NOMO-1 (cell line): ENCODE results near the gene MMD.
"Not testable (repeated sequence)": the region's sequence is repeated elsewhere in the genome, so short reads cannot be mapped to it uniquely, and the experiment has no call there.

ENCODE experiments used
- DNase-seq, 2 experiments: peaks; one replicate each; lab custom pipeline; 2025; ENCODE audit not compliant: unreplicated experiment in 2 of 2; lab: John Stamatoyannopoulos, UW

The MMD gene, protein sequence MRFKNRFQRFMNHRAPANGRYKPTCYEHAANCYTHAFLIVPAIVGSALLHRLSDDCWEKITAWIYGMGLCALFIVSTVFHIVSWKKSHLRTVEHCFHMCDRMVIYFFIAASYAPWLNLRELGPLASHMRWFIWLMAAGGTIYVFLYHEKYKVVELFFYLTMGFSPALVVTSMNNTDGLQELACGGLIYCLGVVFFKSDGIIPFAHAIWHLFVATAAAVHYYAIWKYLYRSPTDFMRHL

GRCh38 chr17:55421179-55421934 is at the start of gene MMD:
Gene MMD (minus strand): TSS chr17:55421835. CDS start chr17:55421695, 140 bp downstream.
- DNase-seq = peak in 1 of 2 experiments; percentile 47

DNA sequence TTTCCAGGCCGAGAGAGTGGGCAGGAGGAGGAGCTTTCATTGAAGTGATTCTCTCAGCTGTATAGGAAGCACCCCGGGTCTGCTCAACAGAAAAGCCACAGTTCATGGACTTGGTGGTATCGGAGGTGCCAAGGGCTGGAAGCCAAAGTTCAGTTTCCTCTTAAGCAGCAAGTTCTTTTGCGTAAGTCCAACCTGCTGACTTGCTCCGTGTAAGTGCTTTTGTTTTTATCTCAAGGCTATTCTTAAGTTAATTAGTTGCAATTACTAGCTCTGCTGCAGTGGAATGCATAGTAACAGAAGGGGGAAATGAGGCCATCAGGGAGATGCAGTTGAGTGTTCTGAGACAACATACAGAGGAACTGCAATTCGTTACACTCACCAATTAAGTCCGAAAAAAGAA is 45.0 kb upstream of the MMD start:
- no peak for DNase-seq

DNA sequence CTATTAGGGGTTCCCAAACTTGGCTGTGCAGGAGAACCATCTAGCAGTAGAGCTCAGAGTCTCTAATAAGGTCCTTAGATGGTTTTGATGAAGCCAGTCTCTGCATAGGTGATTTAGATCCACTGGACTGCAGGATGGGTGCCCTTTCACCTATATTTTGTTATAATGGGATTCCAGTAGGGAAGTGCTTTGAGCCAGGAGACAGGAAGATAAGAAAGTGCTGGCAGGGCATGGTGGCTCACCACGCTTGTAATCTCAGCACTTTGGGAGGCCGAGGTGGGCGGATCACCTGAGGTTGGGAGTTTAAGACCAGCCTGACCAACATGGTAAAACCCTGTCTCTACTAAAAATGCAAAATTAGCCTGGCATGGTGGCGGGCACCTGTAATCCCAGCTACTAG is 44.1 kb upstream of the MMD start:
- not testable (repeated sequence) for DNase-seq

DNA sequence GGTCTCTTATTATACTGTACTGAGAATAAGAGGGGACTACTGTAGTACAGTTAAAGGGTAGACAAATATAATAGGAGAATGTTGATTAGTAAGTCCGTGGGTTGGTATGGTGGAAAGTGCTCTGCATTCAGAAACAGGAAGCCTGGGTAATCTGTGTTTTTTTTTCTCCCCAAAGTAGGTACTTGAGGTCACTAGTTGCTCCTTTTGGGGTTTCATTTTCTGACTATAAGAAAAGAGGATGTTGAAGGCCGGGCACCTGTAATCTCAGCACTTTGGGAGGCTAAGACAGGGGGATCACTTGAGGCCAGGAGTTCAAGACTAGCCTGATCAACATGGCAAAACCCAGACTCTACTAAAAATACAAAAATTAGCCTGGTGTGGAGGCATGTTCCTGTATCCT is 42.0 kb upstream of the MMD start:
- DNase-seq = peak; percentile 1 to 24

DNA sequence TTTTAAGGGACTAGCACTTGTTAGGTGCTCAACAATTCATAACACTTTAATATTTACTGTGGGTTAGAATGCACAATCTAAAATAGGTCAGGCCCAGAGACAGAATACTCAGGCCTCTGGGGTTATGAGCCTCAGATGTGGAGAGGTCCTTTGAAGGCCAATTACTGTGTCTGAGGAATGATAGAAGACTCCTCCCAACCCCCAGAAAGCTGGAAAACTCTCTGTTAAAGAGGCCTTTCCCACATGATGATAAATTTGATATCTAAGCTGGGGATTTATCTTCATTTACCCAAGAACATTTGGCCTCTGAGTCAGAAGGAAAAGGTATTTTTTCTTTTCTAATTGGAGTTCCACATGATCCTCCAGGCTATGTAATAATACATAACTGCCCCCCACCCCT is 41.1 kb upstream of the MMD start:
- DNase-seq = no peak

- no peak for DNase-seq
Observed at GRCh38 chr17:55462234-55462633, 40.6 kb upstream of the MMD start.

- no peak for DNase-seq
Observed at GRCh38 chr17:55458978-55459377, 37.3 kb upstream of the MMD start.

DNA sequence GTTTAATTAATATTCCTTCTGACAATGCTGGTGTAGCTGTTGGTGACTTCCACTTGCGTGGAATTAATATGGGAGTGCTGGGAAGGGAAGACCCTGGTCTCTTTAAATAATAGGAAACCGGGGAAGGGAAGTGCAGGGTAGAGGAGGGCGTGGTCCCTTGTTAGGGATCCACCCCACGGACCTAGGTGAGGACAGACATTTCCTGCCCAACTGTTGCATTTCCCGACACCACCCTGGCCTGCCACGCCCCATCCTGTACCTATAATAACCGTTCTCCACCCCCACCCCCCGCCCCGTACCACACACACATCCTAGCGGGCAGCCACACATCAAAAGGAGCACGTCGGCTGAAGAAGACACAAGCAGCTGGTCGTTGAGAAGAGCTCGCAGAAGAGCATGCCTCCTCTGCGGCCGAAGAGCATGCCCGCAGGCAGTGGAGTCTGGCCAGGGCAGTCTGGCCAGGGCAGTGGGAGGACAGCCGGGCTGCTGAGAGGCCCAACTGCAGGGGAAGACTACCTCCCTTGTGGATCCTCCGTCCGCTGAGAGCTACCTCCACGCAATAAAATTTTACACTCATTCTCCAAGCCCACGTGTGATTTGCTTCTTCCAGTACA is 36.8 kb upstream of the MMD start:
- no peak for DNase-seq

DNA sequence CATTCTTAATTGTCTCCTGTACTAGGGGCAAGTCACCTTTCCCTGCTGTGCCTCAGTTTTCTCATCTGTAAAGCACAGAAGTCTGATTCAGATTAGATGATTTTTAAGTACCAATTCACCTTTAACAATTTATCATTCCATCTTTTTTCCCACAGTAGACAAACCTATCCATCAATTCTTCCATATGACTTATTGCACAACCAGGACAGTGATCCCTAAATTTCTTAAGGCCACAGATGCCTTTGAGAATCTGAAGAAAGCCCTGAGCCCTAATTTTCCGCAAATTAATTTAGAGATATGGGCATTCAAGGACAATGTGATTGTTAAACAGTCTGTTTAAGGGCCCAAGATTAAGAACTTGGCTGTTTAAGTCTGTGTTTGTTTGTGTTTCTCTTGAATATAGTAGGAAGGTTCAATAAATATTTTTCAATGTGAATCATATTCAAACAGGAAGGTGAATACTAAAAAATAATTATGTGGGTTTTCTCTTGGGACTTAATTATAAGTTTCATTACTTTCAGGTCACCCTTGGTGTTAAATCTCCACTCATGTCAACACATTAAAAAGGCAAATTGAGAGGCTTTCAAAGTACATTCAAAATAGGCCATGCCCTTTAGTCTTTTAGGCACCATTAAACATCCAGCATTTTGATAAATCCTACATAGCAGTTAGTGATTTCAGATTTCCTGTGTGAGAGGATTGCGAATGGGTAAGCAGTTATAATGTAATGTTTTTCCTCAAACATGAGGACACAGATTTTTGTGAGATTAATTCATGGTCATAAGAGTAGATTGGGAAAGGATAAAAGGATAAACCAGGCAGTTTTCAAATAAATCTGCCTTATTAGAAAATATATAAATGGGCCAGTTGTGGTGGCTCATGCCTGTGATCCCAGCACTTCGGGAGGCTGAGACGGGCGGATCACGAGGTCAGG is 34.9 kb upstream of the MMD start:
- no peak for DNase-seq

DNA sequence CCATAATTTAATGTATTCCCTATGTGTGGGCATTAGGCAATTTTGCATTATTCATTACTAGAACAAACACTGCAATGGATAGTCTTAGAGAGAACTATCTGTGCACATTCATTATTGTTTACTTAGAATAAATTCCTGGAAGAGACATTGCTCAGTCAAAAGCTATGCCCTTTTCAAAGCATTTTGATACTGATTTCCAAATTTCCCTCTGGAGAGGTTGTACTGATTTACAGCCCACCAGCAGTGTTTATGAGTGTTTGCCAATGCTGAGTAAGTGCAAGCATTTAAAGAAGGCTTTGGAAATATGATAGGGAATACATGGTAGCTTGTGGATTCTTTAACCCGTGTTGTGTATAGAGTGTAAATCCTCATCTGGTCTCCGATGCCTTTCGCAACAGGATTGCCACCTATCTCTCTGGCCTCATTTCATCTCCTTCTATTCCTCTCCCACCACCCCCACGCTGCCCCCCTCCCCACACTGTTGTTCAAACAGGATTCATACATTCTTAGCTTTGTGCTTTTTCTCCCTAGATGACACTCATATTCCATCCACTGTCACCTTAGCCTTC is 33.4 kb upstream of the MMD start:
- no peak for DNase-seq

- no peak for DNase-seq
Observed at GRCh38 chr17:55453839-55454557, 32.4 kb upstream of the MMD start.

GRCh38 chr17:55452139-55452790 is 30.6 kb upstream of the MMD start:
- DNase-seq = no peak

DNA sequence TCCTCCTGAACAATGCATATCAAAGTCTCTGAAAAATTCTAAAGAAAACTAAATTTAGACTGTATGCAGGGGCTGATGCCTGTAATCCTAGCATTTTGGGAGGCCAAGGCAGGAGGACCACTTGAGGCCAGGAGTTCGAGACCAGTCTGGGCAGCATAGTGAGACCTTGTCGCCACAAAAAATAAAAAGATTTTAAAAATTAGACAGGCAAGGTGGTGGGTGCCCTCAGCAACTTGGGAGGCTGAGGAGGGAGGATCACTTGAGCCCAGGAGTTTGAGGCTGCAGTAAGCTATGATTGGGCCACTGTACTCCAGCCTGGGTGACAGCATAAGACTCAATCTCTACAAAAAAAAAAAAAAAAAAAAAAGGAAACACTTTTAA is 30.1 kb upstream of the MMD start:
- no peak for DNase-seq

- DNase-seq = no peak
Observed at GRCh38 chr17:55451203-55451641, 29.6 kb upstream of the MMD start.

- no peak for DNase-seq
Observed at GRCh38 chr17:55450232-55450825, 28.7 kb upstream of the MMD start.

DNA sequence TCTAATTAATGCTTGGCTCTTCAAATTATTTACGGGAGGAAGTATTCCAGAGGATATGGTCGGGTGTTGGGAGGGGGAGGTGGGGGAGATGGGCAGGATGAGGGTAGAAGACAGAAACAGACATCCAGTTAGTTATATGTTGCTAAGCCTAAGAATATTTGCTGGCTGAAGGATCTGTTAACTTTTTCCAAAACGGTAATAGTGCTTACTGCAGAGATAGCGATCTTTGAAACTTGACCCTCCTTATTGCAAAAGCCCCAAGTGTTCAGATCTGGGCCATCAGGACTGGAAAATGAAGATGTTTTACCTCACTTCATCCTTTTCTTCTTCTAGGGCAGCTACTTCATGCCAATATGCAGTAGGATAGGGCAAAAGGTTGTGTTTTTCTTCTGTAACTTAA is 27.0 kb upstream of the MMD start:
- DNase-seq = no peak

GRCh38 chr17:55446581-55447205 is 25.1 kb upstream of the MMD start:
- DNase-seq = no peak

DNA sequence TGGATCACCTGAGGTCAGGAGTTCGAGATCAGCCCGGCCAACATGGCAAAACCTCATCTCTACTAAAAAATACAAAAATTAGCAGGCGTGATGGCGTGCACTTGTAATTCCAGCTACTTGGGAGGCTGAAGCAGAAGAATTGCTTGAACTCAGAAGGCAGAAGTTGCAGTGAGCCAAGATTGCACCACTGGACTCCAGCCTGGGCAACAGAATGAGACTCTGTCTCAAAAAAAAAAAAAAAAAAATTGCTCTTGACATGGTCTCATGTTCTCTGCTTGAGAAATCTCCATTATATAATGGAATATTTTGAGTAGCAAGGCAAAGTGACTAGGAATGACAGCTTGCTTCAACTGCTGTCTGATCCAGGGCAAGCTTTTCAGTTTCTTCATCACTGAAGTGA is 24.4 kb upstream of the MMD start:
- DNase-seq = not testable (repeated sequence)
